Bone marrow (tissue), 2 donors: ENCODE measurements around the gene ZMYM1.
"Not testable (repeated sequence)": the region's sequence is repeated elsewhere in the genome, so short reads cannot be mapped to it uniquely, and the experiment has no call there.

Experiments used
- DNase-seq, 2 donors: peaks; one replicate each; lab custom pipeline; 2025; lab: John Stamatoyannopoulos, UW

ZMYM1 gene

DNA sequence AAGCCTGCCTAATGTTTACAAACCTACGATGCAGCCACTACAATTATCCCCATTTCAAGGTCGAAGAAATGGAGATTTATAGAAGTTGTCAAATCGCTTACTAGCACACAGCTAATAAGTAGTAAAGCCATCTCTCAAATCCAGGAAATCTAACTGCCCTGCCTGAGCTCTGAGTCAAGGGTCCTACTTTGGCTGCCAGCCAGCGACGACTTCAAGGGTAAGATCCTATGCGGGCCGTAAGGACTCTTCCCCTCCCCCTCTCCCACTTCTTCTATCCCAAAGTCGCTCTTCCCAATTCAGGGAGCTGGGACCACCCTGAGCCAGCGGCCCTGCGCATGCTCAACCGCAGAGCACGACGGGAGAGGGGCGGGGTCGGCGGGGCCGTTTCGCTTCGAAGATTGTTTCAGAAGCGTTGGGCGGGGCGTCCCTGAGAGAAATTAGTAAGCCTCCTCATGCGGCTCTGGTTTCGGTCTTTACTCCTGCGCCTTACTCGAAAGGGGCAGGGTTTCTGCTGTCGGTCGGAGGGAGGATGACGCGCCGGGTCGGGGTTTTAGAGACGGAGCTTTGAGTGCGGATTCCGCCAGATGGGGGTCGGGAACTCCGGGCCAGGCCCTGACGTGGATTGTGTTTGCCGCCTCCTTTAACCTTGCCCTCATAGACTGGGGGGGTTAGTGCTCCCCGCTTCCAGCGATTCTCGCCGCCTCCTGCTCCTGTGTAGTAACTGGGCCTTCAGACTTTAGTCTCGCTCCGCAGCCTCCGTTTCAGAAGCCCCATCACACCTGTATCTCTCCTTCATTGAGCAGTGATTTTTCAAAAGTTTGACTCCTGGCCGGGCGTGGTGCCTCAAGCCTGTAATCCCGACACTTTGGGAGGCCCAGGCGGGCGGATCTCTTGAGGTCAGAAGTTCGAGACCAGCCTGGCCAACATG is at the start of gene ZMYM1:
Gene ZMYM1, plus strand, starts transcription at position 383 of the 928 bp plus-strand sequence. CDS start 14,603 bp downstream, outside the sequence.
- DNase-seq, result peak; percentile 69 to 71

DNA sequence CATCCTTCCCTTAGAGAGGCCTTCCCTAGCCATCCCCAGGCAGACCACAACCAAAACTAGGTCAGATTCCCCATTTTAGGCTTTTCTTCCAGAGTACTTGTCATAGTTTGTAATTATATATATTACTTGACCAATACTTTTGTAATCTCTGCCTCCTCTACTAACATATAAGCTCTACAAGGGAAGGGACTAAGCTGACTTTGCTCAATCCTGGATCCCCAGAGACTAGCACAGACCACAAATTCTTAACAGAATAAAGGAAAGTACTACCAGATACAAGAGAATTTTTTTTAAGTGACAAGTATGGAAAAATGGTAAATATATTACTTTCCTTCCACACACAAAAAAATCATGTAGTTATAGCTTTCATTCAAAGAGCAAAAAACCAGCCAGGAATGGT is 49.4 kb upstream of the ZMYM1 start:
- DNase-seq, result no peak

DNA sequence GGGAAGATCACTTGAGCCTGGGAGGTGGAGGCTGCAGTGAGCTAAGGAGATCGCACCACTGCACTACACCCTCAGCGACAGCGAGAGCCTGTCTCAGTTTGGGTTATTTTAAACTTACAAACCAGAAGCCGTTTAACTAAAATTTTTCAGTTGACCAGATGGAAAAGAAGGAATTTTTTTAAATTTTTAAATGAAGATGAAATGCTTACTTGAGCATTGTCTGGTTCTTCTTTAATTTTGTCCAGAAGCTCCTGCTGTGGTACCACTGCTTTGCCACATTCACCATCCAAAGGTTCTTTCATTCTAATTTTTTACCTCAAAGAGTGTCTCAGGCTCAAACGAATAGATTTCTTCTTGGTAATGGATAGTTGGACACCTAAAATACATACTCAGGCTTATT is 48.8 kb upstream of the ZMYM1 start:
- no peak for DNase-seq

DNA sequence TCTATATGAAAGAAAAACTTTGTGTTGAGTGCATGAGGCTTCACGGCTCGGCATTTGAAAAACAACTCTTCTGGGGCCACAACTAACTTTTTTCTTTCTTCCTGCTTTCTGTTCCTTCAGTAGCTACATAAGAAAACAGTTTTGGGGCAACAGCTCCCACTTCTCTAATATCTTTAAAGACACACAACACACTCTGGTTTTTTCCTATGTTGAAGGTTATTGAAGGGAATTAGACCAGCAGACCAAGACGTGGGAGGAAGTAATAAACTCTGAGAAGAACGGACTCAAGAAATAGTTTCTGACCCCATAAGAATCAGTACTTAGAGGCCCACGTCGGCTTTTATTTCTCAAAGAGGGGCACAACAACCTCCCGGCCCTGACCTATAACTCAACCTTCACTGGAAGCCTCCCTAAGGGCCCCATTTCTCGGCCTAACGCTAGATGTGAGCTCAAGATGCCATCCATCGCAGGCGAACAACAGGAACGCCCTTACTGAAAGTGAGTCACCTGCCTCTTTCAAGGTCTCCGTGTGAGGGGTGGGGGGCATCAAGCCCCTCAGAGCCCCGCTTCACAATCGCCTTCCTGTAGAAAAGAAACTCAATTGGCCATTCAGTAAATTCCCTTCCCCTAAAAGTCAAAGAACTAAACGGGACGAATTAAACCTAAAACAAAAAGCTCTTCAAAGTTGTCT is 48.3 kb upstream of the ZMYM1 start:
- DNase-seq, result peak in 1 of 2 donors; percentile 14

DNA sequence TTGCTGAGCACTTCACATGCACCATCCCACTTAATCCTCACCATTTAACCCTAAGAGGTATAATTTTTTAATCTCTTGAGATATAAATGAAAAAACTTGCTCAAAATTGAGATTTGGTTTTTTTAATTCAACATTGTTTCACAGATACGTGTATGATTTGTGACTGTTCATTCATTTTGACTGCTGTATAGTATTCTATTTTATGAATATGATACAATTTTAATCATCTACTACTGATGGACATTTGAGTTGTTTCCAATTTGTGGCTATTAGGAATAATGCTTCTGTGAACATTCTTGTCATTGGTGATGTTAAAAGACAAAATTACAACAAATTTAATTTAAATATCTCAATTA is 46.8 kb upstream of the ZMYM1 start:
- no peak for DNase-seq

DNA sequence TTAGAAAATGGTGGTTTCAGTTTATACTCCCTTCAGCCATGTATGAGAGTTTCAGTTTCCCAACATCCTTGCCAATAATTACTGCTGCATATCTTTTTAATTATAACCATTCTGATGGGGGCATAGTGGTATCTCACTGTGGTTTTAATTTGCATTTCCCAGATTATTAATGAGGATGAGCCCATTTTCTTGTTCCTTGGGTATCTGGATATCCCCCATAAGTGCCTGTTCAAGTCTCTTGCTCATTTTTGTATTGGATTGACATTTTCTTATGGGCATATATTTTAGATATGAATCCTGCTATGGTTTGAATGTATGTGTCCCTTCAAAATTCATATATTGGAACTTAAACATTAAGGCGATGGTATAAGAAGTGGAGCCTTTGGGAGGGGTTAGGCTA is 45.8 kb upstream of the ZMYM1 start:
- no peak for DNase-seq

DNA sequence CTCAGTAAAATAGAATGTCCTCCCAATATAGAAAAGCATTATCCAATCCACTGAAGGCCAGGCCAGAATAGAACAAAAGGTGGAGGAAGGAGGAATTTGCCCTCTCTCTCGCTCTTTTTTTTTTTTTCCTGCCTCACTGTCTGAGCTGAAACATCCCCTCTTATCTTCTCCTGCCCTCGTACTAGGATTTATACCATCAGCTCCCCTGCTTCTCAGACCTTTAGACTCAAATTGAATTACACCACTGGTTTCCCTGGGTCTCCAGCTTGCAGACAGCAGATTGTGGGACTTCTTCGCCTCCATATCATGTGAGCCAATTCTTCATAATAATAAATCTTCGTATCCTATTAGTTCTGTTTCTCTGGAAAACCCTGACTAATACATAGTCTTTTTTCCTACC is 42.6 kb upstream of the ZMYM1 start:
- DNase-seq, result no peak

DNA sequence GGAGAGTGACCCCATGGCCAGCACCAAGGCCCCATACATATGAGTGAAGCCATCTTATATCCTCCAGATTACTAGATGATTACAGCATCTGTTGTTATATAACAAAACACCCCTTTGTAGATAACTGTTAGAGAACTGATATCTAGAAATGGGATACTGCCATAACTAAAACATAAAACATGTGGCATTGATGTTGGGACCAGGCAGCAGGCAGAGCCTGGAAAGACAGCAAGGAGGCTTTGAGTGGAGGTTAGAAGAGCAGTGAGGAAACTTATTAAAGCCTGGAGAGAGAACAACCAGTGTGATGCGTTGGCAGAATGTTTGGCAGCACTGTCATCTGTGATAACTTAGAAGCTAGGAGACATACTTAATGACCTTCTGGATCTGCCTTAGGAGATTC is 42.0 kb upstream of the ZMYM1 start:
- no peak for DNase-seq

DNA sequence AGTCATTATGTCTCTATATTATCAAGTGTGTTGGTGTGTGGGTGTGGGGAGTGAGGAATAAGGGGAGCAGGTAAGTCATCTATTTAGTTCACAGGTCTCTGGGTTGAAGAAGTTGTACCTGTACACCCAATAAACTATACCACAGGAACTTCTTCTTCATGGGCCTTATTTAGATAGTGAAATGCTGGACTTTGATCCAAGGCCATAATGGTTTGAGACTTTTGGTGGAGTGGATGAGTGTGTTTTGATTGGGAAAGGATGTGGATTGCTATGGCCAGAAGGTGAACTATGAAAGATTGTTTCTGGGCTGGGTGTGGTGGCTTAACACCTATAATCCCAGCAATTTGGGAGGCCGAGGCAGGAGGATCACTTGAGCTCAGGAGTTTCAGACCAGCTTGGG is 40.5 kb upstream of the ZMYM1 start:
- DNase-seq, result no peak

DNA sequence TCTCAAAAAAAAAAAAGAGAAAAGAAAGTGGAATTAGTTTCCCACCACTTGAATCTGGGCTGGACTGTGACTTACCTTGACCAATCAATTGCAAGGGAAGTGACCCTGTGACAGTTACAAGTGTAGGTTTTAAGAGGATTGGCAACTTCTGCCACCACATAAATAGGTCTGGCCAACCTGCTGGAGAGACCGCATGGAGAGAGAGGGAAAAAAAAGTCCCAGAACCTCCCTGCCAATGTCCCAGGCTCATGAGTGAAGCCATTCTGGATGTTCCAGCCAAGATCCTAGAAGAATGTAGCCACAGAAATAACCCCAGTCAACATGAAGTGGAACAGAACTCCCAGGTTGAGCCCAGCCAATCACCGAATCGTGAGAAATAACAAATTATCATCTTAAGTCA is 35.7 kb upstream of the ZMYM1 start:
- no peak for DNase-seq

DNA sequence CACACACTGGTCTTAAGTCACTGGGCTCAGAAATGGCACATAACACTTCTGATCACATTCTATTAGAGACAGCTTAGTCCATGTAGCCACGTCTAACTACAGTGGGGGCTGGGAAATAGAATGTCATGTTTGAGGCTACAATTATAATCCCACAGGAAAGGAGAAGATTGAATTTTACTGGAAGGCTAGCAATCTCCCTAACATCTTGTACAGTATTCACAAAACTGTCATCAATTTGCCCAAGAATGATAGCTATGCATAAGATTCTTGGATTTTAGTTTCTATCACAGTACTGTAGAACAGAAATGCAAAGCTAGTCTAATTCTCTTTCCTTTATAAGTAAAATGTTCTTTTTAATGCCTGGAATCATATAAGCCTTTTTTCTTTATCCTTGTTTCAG is 34.8 kb upstream of the ZMYM1 start:
- DNase-seq, result no peak

DNA sequence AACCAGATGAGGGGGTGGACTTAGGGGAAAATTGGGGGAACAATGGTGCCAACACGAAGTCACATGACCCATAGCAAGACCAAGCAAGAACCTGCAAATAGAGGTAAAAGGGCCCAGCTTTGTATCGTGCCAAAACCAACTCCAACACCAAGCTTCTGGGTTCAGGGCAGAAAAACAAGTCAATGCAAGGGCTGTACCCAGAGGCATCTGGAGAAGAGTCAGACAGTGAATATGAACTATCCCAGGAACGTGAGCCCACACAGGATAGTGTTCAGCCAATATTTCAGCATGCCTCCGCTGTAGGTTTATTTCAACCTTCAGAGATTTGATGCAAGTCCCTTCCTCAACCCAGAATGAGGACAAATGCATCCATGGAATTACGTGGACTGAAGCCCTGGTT is 32.5 kb upstream of the ZMYM1 start:
- no peak for DNase-seq

DNA sequence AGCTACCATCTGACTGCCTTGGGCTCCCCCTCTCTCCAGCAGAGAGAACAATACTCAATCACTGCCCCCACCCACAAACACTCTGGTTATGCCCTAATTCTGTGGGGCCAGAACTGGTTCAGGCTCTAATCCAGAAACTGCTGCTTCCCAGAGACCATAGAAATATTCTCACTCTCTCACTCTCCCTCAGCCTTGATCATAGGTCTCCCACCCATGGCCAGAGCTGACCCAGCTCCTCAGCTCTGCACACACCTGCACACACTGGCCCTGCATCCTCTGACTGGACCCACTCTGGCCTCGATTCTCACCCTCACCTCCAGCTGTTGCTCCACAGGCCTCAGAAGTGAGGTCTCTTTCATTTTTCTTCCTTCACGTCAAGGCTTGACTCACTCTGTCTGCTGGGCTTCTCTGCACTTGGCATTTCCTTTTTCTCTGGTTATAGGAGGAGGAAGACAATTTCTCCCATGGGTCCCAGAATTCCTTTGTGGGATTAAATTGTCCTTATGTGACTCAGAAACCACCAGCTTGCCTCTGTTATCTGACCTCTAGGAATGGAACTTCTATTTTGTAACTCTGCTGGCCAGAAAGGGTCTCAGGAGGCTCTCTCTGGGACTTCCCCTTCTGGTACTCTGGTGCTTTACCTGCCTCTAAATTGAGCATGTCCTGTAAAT is 31.9 kb upstream of the ZMYM1 start:
- DNase-seq, result no peak

DNA sequence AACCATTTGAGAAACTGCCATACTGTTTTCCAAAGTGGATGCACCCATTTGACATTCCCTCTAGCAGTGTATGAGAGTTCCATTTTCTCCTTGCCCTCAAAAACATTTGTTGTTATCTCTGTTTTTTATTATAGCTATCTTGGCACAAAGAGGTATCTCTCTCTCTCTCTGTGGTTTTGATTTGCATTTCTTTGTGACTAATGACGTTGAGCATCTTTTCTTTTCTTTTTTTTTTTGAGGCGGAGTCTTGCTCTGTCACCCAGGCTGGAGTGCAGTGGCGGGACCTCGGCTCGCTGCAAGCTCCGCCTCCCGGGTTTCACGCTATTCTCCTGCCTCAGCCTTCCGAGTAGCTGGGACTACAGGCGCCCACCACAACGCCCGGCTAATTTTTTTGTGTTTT is 30.1 kb upstream of the ZMYM1 start:
- DNase-seq, result no peak

DNA sequence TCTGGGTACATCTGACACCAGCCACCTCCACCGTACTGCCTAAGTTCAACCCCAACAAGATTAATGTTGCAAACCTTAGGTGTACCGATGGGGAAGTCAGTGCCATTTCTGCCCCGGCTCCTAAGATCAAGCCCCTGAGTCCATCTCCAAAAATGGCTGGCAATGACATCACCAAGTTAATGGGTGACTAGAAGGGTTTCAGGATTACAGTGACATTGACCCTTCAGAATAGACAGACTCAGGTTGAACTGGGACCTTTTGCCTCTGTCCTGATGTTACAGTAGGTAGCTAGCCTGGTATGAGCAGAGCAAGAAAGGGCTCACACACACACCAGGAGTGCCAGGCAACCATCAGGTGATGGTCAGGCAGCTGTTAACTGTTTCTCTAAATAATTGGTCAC is 25.8 kb upstream of the ZMYM1 start:
- no peak for DNase-seq

DNA sequence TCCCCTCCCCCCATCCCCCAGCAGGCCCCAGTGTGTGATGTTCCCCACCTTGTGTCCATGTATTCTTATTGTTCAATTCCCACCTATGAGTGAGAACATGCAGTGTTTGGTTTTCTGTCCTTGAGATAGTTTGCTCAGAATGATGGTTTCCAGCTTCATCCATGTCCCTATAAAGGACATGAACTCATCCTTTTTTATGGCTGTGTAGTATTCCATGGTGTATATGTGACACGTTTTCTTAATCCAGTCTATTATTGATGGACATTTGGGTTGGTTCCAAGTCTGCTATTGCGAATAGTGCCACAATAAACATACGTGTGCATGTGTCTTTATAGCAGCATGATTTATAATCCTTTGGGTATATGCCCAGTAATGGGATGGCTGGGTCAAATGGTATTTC is 24.9 kb upstream of the ZMYM1 start:
- not testable (repeated sequence) for DNase-seq

DNA sequence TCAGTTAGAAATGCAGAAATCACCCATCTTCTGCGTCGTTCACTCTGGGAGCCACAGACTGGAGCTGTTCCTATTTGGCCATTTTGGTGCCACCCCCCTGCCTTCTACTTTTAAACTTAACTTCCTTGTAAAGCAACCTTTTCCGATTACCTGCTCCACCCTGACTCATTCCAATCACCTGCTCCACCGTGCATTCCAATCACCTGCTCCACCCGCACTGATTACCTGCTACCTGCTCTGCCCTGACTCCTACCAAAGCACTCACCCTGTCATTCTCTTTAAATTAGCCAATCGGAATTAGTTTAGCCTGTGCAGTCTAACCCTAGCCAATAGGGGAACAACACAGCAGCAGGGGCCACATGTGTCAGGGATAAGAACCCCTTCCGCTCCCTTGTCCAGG is 20.9 kb upstream of the ZMYM1 start:
- DNase-seq, result not testable (repeated sequence)

DNA sequence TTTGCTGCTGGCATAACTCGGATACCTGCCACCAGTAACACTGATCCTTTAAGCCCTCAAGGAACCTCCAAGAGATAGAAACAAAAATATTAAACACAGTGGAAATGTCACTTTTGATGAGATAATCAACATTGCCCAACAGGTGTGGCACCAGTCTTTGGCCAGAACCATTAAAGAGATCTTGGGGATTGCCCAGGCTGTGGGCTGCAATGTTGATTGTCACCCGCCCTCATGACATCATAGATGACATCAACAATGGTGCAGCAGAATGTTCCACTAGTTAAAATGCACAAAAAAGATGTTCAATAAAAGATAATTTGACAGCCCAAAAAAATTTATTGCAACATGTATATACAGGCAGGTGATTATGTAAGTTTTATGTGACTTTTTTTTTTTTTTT is 20.2 kb upstream of the ZMYM1 start:
- DNase-seq, result no peak

DNA sequence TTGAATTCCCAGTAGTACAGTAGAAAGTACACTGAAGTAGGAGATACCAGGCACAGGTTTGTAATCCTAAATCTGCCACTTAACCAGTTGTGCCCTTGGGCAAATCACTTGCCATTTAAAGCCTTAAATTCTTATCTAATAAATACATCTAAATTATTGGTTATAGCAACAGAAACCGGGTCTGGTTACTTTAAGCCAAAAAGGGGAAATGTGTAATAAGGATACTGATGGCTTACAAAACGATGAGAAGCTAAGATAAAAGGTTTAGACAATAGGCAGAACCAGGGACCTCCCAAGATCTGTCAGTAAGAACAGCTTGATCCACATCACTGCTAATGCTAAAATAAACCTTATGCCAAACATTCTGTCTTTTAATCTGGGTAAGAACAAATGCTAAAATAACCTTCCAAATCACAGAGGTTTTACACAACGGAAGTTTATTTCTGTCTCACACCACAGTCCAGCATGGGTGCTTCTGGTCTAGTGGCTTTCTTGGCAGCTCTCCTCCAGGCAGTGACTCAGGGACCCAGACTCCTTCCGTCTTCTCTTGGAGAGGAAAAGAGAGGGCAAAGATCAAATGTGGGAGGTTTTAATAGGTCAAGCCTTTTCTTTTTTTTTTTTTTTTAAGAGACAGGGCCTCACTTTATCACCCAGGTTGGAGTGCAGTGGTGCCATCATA is 16.5 kb upstream of the ZMYM1 start:
- DNase-seq, result peak in 1 of 2 donors; percentile 45

DNA sequence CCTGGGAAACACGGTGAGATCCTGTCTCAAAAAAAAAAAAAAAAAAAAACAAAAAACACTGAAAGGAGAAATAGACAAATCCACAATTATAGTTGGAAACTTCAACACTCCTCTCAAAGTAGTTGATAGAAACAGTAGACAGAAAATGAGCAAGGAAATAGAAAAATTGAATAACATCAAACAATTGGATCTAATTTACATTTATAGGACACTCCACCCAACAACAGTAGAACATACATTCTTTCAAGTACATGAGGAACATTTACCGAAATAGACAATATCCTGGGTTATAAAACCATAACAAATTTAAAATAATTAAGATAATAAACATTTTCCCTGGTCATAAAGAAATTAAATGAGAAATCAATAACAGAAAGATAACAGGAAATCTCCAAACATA is 14.9 kb upstream of the ZMYM1 start:
- DNase-seq, result no peak

DNA sequence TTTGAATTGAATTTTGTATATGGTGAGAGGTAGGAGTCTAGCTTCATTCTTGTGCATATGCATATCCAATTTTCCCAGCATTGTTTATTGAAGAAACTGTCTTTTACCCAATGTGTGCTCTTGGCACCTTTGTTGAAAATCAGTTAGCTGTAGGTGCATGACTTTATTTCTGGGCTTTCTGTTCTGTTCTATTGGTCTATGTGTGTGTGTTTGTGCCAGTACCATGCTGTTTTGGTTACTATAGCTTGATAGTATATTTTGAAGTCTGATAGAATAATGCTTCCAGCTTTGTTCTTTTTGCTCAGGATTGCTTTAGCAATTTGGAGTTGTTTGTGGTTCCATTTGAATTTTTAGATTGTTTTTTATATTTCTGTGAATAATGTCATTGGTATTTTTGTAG is 9.4 kb upstream of the ZMYM1 start:
- no peak for DNase-seq

DNA sequence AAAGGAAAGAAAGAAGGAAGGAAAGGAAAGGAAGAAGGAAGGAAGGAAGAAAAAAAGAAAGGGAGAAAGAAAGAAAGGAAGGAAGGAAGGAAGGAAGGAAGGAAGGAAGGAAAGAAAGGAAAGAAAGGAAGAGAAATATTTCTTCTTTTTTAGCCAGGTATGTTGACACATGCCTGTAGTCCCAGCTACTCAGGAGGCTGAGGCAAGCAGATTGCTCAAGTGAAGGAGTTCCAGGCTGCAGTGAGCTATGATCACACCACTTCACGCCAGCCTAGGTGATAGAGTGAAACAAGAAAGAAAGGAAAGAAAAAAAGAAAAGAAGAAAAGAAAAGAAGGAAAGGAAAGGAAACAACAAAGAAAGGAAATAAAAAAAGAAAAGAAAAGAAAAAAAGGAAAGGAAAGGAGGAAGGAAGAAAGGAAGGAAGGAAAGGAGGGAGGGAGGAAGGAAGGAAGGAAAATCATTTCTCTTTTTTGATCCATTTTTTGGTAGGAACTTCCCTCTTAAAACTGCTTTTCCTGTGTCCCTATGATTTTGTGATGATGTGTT is 5.8 kb upstream of the ZMYM1 start:
- DNase-seq, result no peak
